GM21390 (cell line): ENCODE measurements around the gene DYNLT4.

ENCODE experiments used
- ATAC-seq: cut with Tn5 transposase; IDR thresholded peaks from one replicate; pipeline ENCODE4 v1.9.1; 2021; ENCODE audit not compliant: unreplicated experiment

The DYNLT4 gene

DNA sequence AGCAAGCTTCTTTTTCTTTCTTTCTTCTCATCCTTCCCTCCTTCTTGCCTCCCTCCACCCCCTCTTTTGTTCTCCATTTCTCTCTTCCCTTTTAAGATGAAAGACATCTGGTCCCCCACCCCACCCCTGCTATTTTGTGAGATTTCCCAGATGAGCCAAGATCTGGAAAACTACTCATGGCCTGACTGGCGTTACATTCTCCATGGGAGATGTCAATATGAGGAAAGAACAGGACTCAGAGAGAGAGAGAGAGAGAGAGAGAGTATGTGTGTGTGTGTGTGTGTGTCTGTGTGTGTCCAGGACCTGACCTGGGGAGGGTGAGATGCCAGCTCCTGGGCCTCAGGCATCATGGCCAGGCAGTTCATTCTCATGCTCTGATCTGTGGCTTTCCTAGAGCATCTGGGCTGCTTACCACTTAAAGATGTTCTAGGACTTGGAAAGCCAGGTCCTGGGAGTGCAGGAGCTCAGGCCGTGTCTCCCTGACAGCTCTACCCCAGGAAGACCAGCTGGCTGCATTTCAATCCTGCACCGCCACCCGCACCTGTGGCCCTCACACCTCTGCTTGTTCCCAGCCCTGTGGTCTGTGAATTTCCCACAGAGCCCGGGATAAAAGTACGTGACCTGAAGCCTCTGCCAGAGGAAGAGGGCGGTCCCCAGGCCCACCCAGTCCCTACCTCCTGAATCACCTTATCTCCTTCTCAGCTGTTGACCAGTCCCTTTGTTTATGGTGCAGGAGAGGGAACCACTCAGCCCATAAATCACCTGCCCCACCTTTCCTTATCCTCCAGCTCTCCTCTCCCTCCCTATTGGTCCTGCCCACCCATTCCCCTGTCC is 16.0 kb downstream of the DYNLT4 start:
- no peak for ATAC-seq

GRCh38 chr1:44788120-44788860 is 18.9 kb downstream of the DYNLT4 start, which contains the start of gene BEST4:
TSS of gene BEST4 (minus strand) at chr1:44788170. CDS start at chr1:44787705, 465 bp downstream.
- ATAC-seq = no peak

DNA sequence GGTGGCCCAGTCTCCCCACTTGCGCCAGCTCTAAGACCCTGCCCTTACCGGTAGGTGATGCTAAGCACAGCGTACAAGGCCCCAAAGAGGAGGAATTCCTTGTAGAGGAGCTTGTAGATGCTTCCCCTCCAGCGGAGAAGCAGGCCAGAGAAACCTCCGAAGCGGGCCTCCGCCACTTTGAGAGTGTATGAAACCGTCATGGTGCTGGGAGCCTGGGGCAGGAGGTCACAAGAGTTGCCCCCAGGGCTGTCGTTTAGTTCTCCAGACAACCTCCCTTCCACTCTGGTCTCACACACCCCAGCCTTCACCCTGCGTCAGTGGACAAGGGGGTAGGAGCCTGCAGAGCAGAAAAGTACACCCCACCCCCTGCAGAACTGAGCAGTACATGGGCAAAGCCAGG is 19.6 kb downstream of the DYNLT4 start:
- ATAC-seq = no peak

DNA sequence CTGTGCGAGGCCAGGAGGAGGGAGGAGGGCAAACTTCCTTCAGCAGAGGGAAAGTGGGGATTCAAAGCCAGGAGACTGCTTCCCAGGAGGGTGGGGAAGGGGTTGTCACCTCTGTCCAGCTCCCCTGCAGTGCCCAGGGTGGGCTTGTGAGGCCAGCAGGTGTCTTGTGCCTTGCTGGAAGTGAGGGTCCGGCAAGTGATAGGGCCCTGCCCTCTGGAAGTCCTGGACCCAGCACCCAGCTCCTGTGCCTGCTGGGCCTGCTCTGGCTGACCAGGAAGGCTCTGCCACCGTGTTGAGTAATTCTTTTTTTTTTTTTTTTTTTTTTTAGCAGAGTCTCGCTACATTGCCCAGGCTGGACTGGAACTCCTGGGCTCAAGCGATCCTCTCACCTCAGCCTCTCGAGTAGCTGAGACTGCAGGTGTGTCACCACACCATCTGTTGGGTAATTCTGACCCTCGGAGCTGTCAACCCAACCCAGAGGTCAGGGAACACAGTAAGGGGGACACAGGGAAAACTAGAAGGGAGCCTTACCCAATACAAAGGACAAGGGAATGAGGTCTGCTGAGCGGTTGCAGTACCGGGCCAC is 20.2 kb downstream of the DYNLT4 start:
- no peak for ATAC-seq

DNA sequence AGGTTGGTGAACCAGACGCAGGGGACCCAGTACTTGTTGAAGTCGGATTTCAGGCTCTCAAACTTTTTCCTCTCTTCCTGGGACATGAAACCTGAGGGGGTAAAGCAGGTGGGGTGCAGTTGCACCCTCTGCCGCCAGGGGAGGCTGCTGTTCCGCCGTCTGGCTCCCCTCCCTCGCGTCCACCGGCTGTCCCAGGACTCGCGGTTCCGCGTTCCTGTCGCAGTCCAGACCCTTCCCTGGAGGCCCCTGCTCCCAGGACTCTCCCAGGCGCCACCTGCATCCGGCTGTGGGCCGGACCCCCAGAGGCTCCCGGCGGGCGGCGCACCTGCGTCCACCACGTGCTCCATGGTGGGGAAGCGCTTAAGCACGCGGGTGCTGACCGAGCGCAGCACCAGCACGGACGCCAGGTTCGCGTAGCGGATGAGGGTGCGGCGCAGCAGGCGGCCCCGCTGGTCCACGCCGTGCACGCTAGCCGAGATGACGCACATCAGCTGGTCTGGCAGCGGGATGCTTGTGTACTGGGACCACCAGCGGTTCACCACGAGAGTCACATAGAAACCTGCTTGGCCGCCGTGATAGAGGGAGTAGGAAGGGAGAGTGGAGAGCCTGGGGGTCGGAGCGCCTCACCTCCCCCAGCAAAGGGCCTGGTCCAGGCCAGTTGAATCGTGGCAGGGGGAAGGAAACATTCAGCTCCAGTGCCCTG is 20.9 kb downstream of the DYNLT4 start:
- peak; percentile 63 for ATAC-seq

DNA sequence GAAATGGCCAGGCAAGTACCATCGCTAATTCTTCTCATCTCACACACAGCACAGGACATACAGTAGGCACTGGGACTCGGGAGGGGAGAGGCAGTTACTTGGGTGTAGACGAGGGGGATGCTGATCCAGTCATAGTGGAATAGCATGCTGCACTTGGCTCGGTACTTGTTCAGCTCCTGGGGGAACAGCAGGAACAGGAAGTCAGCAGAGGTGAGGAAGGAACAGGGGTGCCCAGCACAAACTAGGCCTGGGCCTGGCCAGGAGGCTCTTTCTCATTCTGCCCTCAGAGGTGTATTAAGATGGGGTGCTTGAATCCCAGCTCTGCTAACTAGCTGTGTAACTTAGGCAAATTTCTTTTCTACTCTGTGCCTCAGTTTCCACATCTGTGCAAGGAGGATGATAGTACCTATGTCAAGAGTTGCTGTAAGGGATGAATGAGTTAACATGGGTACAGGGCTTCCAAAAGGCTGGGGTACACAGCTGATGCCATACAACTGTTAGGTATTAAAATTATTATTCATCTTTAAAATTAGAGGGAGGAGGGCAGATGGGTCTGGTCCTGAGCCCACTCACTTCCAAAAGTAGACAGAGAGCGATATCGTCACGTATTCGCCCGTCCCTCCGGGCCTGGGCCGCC is 21.5 kb downstream of the DYNLT4 start:
- no peak for ATAC-seq

- ATAC-seq = no peak
These were observed 22.1 kb downstream of the DYNLT4 start for GRCh38 chr1:44785029-44785380.

DNA sequence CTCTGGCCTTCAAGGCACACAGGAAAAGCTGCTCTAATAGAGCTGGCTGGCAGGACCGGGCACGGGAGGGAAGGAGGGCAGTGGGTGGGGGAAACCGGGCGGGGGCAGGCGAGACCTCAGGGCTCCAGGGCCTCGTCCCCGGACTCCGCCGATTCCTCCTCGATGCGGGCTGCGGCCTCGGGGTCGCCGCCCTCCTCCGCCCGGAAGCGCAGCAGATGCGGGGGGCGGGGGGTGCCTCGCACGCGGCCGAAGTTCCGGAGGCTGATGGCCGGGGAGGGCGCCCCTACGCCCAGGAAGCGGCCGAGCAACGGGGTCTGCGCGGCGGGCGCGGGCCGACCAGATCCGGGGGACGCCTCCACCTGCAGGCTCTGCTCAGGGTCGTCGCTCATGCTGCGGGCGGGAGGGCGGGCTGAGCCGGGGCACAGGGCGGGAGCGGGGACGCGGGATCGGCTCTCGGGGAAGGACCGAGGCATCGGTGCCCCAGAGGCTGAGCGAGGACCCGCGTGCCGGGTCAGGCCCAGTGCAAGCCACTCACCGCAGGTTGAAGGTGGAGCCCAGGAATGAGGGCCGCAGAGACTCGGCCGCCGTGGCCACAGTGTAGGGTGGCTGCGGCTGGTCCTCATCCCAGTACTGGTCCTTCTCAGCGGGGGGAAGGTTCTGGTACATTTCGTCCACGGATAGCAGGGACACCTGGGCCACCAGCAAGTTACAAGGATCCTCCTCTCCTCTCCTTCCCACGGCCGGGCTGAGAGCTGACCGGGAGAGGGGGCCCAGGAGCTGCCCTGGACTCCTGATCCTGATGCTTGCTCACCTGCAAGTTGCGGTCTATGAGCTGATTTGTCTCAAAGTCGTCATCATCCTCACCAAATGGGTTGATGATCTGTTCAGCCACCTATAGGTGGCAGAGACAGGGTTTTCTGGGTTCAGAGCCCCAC is 22.8 kb downstream of the DYNLT4 start:
- no peak for ATAC-seq

GRCh38 chr1:44783697-44784093 is 23.5 kb downstream of the DYNLT4 start:
- ATAC-seq = no peak

DNA sequence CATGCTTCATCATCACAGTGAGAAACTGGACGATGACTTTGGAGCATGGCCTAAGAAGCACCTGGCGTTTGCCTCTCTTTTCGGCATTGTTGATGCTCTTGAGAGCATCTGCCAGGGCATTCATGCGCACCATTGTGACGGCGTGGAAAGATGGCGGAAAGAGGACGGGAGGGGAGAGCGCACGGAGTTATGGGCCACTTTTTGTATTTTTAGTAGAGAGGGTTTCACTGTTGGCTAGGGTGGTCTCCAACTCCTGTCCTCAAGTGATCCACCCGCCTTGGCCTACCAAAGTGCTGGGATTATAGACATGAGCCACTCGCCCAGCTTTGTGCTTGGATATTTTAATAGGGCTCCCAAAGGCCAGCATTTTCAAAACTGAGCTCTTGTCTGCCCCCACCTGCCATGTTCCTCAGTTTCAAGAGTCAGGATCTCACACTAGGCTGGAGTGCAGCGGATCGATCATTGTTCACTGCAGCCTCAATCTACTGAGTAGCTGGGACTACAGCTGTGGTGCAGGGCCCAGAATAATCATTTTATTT is 26.5 kb downstream of the DYNLT4 start:
- no peak for ATAC-seq

DNA sequence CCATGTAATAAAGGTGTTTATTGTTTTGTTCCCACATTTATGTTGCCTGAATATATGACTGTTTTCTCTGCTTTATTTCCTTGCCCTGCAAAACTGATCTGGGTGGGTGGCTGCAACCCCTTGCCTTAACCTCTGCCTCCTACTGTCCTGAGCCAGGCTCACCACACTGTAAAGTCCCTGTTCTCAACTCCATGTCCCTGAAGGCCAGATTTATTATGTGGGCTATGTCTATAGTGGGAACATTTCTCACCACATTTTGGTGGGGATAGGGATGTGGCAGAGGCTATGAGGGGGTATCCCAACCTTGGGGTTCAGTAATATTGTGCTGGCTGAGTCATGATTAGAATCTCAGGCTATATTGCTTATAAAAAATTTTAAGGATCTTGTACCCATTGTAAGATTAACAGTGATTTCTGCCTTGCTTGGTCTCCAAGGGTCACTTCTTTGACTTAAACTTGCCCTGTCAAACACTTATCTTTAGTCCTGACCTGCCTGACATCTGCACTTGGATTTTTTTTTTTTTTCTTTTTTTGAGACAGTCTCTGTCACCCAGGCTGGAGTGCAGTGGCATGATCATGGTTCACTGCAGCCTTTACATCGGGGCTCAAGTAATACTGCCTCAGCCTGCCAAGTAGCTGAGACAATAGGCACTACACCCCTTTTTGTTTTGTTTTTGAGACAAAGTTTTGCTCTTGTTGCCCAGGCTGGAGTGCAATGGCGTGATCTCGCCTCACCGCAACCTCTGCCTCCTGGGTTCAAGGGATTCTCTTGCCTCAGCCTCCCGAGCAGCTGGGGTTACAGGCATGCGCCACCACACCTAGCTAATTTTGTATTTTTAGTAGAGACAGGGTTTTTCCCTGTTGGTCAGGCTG is 28.2 kb downstream of the DYNLT4 start:
- ATAC-seq = no peak

GRCh38 chr1:44777969-44778635 is 29.0 kb downstream of the DYNLT4 start:
- ATAC-seq = no peak

DNA sequence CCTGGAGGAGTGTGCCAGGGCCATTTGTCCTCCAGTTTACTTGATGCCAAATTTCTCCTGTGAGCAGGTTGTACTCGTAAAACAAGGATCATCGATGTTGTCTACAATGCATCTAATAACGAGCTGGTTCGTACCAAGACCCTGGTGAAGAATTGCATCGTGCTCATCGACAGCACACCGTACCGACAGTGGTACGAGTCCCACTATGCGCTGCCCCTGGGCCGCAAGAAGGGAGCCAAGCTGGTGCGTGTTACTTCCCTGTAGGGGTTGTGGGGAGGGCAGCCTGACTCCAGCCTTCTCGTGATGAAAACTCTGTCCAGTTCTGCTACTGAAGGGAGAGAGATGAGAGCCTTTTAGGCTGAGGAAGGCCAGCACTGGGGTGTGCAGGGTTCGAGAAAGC is 29.6 kb downstream of the DYNLT4 start:
- no peak for ATAC-seq

DNA sequence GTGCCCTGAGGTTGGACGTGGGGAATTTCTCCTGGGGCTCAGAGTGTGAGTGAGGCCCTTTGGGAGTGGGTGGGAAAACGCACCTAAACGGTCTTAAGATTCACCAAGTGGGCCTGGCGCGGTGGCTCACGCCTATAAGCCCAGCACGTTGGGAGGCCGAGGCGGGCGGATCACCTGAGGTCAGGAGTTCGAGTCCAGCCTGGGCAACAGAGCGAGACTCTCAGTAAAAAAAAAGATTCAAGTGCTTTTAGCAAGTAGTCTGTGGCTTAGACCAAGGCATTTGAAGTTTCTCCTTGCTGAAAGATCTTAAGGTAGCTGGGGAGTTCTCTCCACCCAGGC is 30.5 kb downstream of the DYNLT4 start:
- ATAC-seq = no peak

DNA sequence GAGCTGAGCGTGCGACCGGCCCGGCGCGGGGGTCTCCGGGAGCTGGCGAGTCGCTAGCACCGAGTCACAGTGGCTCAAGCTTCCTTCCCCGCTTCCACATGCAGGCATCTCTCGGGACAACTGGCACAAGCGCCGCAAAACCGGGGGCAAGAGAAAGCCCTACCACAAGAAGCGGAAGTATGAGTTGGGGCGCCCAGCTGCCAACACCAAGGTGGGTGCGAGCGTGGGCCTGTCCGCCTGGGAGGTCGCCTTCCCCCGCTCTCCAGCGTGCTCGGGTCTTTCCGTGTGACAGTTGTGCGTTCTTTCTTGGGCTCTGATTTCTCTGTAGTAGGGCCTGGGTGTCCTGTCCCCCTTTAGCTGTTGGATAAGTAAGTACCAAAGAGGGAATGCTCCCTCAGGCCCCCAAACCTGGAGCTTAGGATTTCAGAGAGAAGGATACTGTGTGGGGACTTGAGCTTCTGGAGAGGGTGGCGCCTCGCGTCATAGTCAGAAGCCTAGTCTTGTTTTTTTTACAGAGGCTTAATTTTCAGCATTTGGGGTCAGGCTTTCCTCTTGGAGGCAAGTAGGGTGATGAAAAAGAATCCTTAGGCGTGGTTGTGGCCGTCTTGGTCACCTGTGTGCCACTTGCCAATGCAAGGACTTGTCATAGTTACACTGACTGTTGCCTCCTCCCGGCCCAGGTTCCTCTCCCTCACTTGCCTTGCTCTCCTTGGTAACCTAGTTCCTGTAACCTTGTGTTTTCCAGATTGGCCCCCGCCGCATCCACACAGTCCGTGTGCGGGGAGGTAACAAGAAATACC is 31.0 kb downstream of the DYNLT4 start:
- ATAC-seq = peak; percentile 15

DNA sequence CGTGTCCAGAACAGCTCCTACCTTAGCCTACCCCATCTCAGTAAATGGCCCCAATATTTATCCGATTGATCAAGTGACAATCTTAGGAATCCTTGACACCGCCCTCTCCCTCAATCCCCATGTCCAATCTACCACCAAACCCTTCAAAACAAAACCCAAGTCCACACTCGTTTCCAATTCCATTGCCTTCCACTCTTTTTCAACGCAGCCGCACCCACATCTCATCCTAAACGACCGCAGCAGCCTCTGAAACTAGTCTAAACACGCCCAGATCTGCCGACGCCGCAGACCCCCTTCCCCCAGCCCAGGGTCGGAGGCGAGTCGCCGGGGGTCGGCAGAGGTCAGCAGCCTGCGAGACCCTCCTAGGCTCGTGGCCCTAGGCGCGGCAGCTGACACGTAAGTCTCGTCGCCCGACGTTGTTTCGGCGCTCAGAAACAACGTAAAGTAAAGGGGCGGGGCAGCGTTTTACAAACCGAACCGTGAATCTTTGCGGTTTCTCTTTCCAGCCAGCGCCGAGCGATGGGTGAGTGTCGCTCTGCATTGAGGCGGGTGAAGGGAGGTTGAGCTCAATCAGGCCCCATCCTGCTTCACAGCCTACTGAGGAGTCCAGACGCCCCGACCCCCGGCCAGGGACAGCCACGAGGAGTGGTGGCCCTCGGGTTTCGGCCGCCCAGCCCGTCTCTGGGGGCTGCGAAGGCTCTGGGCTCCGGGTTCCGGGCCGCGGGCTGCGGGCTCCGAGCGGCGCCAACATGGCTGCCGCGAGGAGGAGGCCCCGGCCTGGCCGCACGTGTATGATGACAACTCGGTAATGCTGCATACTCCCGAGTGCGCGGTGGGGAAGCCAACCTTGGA is 31.8 kb downstream of the DYNLT4 start, which contains the start of gene RPS8:
TSS of gene RPS8 (plus strand) at position 463 of the 852 bp plus-strand sequence. CDS start at position 520, 57 bp downstream.
- peak; percentile 89 for ATAC-seq
